HepG2 (cell line): Measurements from ENCODE around the gene ERLIN1. TPM values are rescaled to one million over a fixed set of nuclear protein-coding genes. Genes with fewer than 3 reads are reported as not detected.

ENCODE experiments used
- ATAC-seq: fragments of 200-7000 bp; cut with Tn5 transposase; 3 replicates; pipeline ENCODE4 v1.9.1; 2020; ENCODE audit warnings: mild to moderate bottlenecking, moderate library complexity
- BruUV-seq: library from RNA; stranded (reverse); fragments of 400-500 nt; replicated peaks from 2 replicates; lab custom pipeline; 2021; lab: Mats Ljungman, UMichigan
- CTCF ChIA-PET: fragments of 300-600 bp; formaldehyde crosslinking; extraction: SDS; loops from one replicate; lab custom pipeline; 2021; ENCODE audit warnings: low total read pairs, inconsistent platforms, low intra/inter-chr PET ratio; lab: Yijun Ruan, JAX
- POLR2A ChIA-PET: fragments of 350-600 bp; sonication (Branson Sonifier 250); formaldehyde crosslinking; loops from one replicate; lab custom pipeline; 2020; ENCODE audit warnings: antibody characterized with exemption, inconsistent platforms; lab: Yijun Ruan, JAX
- DNase-seq: peaks from one replicate; pipeline ENCODE4 v3.0.0-alpha.2; 2015; ENCODE audit warnings: low spot score
- FAIRE-seq: peaks from 3 replicates; lab custom pipeline; 2011; peaks lifted over from hg19 to GRCh38; lab: Jason Lieb, UNC
- H2AFZ ChIP-seq: one replicate; pipeline ENCODE4 v1.6.1; 2011; ENCODE audit warnings: low read length, inconsistent platforms
- H3K27ac ChIP-seq: fragments of 300-600 bp; 3 replicates; pipeline ENCODE4 v1.8.0; 2011; ENCODE audit warnings: mixed run types, mild to moderate bottlenecking, mixed read lengths, low read length, inconsistent platforms; ENCODE audit not compliant: insufficient read depth; ENCODE audit errors: extremely low read length
- H3K27me3 ChIP-seq, 2 experiments: fragments of 200-600 bp in 1 of 2; 2 replicates in 1 of 2; 3 replicates in 1 of 2; pipeline versions ENCODE4 v1.6.0 to v1.8.0; 2011; ENCODE audit warnings: low read length in 2 of 2, mild to moderate bottlenecking in 2 of 2, moderate library complexity in 2 of 2, inconsistent platforms in 1 of 2; ENCODE audit not compliant: insufficient read depth in 2 of 2, control insufficient read depth in 1 of 2
- H3K36me3 ChIP-seq, 2 experiments: fragments of 200-600 bp in 1 of 2; replicated peaks in 1 of 2; 2 replicates in 1 of 2; 3 replicates in 1 of 2; pipeline versions ENCODE4 v1.5.1 to v1.8.0; 2011; ENCODE audit warnings: low read length in 2 of 2, inconsistent platforms in 1 of 2; ENCODE audit not compliant: insufficient read depth in 2 of 2, control insufficient read depth in 1 of 2
- H3K4me1 ChIP-seq: 2 replicates; pipeline ENCODE4 v1.5.1; 2012; ENCODE audit warnings: low read length, inconsistent platforms; ENCODE audit not compliant: insufficient read depth
- H3K4me2 ChIP-seq: 2 replicates; pipeline ENCODE4 v1.6.0; 2011; ENCODE audit warnings: low read depth, low read length, inconsistent platforms
- H3K4me3 ChIP-seq, 3 experiments: fragments of 200-600 bp in 1 of 3; sonication (generic), shearing (Covaris generic) in 1 of 3; replicated peaks in 1 of 3; 2 replicates each; pipeline ENCODE4 v1.5.1; 2011 to 2016; ENCODE audit warnings: low read length in 3 of 3, inconsistent platforms in 2 of 3, low read depth in 2 of 3, mild to moderate bottlenecking in 2 of 3, control low read depth in 1 of 3, mixed read lengths in 1 of 3; ENCODE audit not compliant: insufficient read depth in 1 of 3
- H3K79me2 ChIP-seq: one replicate; pipeline ENCODE4 v1.6.1; 2011; ENCODE audit warnings: low read length, inconsistent platforms; ENCODE audit not compliant: insufficient read depth
- H3K9ac ChIP-seq: 2 replicates; pipeline ENCODE4 v1.6.0; 2011; ENCODE audit warnings: mild to moderate bottlenecking, low read depth, low read length, inconsistent platforms; ENCODE audit not compliant: insufficient read depth
- H3K9me3 ChIP-seq: 2 replicates; pipeline ENCODE4 v1.5.1; 2012; ENCODE audit warnings: mild to moderate bottlenecking, low read length
- H4K20me1 ChIP-seq: 2 replicates; pipeline ENCODE4 v1.6.0; 2011; ENCODE audit warnings: inconsistent platforms, mild to moderate bottlenecking, low read length, moderate library complexity; ENCODE audit not compliant: insufficient read depth
- CBX5 ChIP-seq: sonication (generic); formaldehyde crosslinking; IDR thresholded peaks from 2 replicates; pipeline ENCODE4 v1.4.0; 2020; ENCODE audit warnings: missing genetic modification reagents, borderline replicate concordance
- CENPT ChIP-seq: sonication (generic); formaldehyde crosslinking; IDR thresholded peaks from 2 replicates; pipeline ENCODE4 v1.8.0; 2022; ENCODE audit warnings: low read depth, mild to moderate bottlenecking, moderate library complexity, missing genetic modification reagents
- FOXK2 ChIP-seq: fragments of 450-650 bp; IDR thresholded peaks from 2 replicates; pipeline ENCODE4 v1.6.1; 2016
- GLI4 ChIP-seq: sonication (generic); formaldehyde crosslinking; IDR thresholded peaks from 2 replicates; pipeline ENCODE4 v1.5.1; 2020; ENCODE audit warnings: missing genetic modification reagents, mild to moderate bottlenecking, moderate library complexity, borderline replicate concordance
- PAX8 ChIP-seq: sonication (generic); formaldehyde crosslinking; IDR thresholded peaks from 2 replicates; pipeline ENCODE4 v1.8.0; 2022; ENCODE audit warnings: mild to moderate bottlenecking, missing genetic modification reagents, borderline replicate concordance
- SRY ChIP-seq: sonication (generic); formaldehyde crosslinking; IDR thresholded peaks from 2 replicates; pipeline ENCODE4 v1.8.0; 2022; ENCODE audit warnings: mild to moderate bottlenecking, missing genetic modification reagents
- TAF15 ChIP-seq: fragments of 200-400 bp; formaldehyde crosslinking; IDR thresholded peaks from one replicate; pipeline ENCODE4 v1.6.1; 2018; ENCODE audit warnings: mild to moderate bottlenecking, low read depth, low read length; ENCODE audit not compliant: poor library complexity, severe bottlenecking
- ZNF264 ChIP-seq: sonication (generic); formaldehyde crosslinking; IDR thresholded peaks from 2 replicates; pipeline ENCODE4 v1.4.0; 2020; ENCODE audit warnings: missing genetic modification reagents
- ZNF33A ChIP-seq: sonication (generic); formaldehyde crosslinking; IDR thresholded peaks from 2 replicates; pipeline ENCODE4 v1.5.1; 2020; ENCODE audit warnings: missing genetic modification reagents, mild to moderate bottlenecking, moderate library complexity, borderline replicate concordance
- ZNF816 ChIP-seq: sonication (generic); formaldehyde crosslinking; IDR thresholded peaks from 2 replicates; pipeline ENCODE4 v1.8.0; 2022; ENCODE audit warnings: missing genetic modification reagents, mild to moderate bottlenecking, borderline replicate concordance
- in situ Hi-C: cut with HindIII; loops from 2 replicates; pipeline ENCODE4 v1.10.0; 2017; ENCODE audit warnings: low pct_unique_long_range_greater_than_20kb; ENCODE audit not compliant: extremely low pct_ligation_motif_present
- intact Hi-C: fragments of 100-400 bp; cut with micrococcal nuclease; formaldehyde crosslinking; loops from one replicate; pipeline ENCODE4 v1.10.0; 2022; ENCODE audit not compliant: unreplicated experiment
- polyA plus RNA-seq, 8 experiments: library from polyadenylated mRNA; depleted of rRNA in 3 of 8; stranded (reverse) in 7 of 8; unstranded in 1 of 8; fragments of >200 nt; fragmentation: Illumina TruSeq in 4 of 8; extraction: Trizol in 4 of 8; gene quantifications; 2 replicates each; pipeline versions ENCODE4 v1.2.1 to v1.2.3, GENCODE V29; 2011 to 2016; ENCODE audit warnings: low read depth in 4 of 8, missing spikeins in 1 of 8, mixed read lengths in 1 of 8; ENCODE audit not compliant: insufficient read depth in 1 of 8
- total RNA-seq, 5 experiments: library from RNA; depleted of rRNA; stranded (reverse); fragments of >200 nt; fragmentation: Illumina TruSeq; extraction: Trizol; gene quantifications; 2 replicates each; pipeline ENCODE4 v1.2.3, GENCODE V29; 2016; ENCODE audit warnings: low read depth in 1 of 5
- TF ChIP-seq, protein P1 (sequence below): sonication (generic); formaldehyde crosslinking; conservative IDR thresholded peaks from 2 replicates; pipeline ENCODE4 v1.4.0; 2020; ENCODE audit warnings: missing genetic modification reagents
- TF ChIP-seq, protein P2 (sequence below): sonication (generic); formaldehyde crosslinking; IDR thresholded peaks from 2 replicates; pipeline ENCODE4 v1.4.0; 2020; ENCODE audit warnings: missing genetic modification reagents
- TF ChIP-seq, protein P3 (sequence below): sonication (generic); formaldehyde crosslinking; IDR thresholded peaks from 2 replicates; pipeline ENCODE4 v1.8.0; 2022; ENCODE audit warnings: low read depth, missing genetic modification reagents
- TF ChIP-seq, protein P4 (sequence below): sonication (generic); formaldehyde crosslinking; conservative IDR thresholded peaks from 2 replicates; pipeline ENCODE4 v1.4.0; 2020; ENCODE audit warnings: mild to moderate bottlenecking, missing genetic modification reagents, moderate library complexity
- TF ChIP-seq, protein P5 (sequence below): sonication (generic); formaldehyde crosslinking; IDR thresholded peaks from 2 replicates; pipeline ENCODE4 v1.4.0; 2020; ENCODE audit warnings: missing genetic modification reagents, borderline replicate concordance

Gene ERLIN1
- total and polyA plus RNA-seq, 2 of the 13 experiments (the other 11 are each of a cell fraction or from before 2014, with no cell fraction given) = 56.8 to 69.3 TPM

DNA sequence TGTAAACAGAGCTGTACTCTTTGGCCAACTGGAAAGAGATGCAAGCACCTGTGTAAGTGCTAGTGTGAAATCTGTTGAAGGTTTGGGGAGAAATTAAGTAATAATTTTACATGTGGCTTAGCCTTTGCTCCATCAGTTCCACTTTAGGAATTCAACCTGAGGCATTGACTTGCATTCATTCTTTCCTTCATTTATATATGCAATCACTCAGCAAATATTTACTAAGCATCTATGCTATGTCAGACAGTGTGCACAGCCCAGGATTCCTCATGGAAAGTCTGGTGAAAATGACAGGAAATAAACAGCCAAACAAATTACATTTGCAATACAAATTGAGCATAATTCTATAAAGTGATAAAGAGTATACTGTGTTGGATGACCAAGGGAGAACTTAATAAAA is 50.3 kb downstream of the ERLIN1 start:
- no peaks in the 10 kb centered on the region for H3K79me2 ChIP-seq
- no peak for ATAC-seq
- H3K9me3 ChIP-seq = peaks cover 9% of the 10 kb centered on the region
- intact Hi-C loops = no loop called here
- FAIRE-seq = no peak
- no peak overlapping the region for H3K9ac ChIP-seq
- H3K36me3 ChIP-seq = no peaks in the 10 kb centered on the region
- H3K27ac ChIP-seq = no peak overlapping the region
- no peak overlapping the region for H2AFZ ChIP-seq
- ChIA-PET CTCF (no interaction called here), POLR2A (no interaction called here)
- peaks cover 13% of the 10 kb centered on the region; the same call in 1 of the 2 replicates for H3K4me1 ChIP-seq
- H3K27me3 ChIP-seq = no peaks in the 10 kb centered on the region
- H3K4me3 ChIP-seq = no peak overlapping the region
- no TSS peak for BruUV-seq
- no peak for DNase-seq
- no peak overlapping the region for H3K4me2 ChIP-seq
- no peaks in the 10 kb centered on the region for H4K20me1 ChIP-seq
- in situ Hi-C loops = no loop called here
- no peak for TF ChIP-seq CBX5 (CRISPR knock-in tag)
- TF ChIP-seq, protein P1, sequence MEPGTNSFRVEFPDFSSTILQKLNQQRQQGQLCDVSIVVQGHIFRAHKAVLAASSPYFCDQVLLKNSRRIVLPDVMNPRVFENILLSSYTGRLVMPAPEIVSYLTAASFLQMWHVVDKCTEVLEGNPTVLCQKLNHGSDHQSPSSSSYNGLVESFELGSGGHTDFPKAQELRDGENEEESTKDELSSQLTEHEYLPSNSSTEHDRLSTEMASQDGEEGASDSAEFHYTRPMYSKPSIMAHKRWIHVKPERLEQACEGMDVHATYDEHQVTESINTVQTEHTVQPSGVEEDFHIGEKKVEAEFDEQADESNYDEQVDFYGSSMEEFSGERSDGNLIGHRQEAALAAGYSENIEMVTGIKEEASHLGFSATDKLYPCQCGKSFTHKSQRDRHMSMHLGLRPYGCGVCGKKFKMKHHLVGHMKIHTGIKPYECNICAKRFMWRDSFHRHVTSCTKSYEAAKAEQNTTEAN (CRISPR knock-in tag) = no peak
- TF ChIP-seq SRY (CRISPR knock-in tag) = no peak
- TF ChIP-seq, protein P2, sequence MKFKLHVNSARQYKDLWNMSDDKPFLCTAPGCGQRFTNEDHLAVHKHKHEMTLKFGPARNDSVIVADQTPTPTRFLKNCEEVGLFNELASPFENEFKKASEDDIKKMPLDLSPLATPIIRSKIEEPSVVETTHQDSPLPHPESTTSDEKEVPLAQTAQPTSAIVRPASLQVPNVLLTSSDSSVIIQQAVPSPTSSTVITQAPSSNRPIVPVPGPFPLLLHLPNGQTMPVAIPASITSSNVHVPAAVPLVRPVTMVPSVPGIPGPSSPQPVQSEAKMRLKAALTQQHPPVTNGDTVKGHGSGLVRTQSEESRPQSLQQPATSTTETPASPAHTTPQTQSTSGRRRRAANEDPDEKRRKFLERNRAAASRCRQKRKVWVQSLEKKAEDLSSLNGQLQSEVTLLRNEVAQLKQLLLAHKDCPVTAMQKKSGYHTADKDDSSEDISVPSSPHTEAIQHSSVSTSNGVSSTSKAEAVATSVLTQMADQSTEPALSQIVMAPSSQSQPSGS (CRISPR knock-in tag) = no peak
- TF ChIP-seq, protein P3, sequence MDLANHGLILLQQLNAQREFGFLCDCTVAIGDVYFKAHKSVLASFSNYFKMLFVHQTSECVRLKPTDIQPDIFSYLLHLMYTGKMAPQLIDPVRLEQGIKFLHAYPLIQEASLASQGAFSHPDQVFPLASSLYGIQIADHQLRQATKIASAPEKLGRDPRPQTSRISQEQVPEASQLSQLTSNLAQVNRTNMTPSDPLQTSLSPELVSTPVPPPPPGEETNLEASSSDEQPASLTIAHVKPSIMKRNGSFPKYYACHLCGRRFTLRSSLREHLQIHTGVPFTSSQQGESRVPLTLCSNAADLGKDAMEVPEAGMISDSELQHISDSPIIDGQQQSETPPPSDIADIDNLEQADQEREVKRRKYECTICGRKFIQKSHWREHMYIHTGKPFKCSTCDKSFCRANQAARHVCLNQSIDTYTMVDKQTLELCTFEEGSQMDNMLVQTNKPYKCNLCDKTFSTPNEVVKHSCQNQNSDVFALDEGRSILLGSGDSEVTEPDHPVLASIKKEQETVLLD (CRISPR knock-in tag) = no peak
- TF ChIP-seq, protein P4, sequence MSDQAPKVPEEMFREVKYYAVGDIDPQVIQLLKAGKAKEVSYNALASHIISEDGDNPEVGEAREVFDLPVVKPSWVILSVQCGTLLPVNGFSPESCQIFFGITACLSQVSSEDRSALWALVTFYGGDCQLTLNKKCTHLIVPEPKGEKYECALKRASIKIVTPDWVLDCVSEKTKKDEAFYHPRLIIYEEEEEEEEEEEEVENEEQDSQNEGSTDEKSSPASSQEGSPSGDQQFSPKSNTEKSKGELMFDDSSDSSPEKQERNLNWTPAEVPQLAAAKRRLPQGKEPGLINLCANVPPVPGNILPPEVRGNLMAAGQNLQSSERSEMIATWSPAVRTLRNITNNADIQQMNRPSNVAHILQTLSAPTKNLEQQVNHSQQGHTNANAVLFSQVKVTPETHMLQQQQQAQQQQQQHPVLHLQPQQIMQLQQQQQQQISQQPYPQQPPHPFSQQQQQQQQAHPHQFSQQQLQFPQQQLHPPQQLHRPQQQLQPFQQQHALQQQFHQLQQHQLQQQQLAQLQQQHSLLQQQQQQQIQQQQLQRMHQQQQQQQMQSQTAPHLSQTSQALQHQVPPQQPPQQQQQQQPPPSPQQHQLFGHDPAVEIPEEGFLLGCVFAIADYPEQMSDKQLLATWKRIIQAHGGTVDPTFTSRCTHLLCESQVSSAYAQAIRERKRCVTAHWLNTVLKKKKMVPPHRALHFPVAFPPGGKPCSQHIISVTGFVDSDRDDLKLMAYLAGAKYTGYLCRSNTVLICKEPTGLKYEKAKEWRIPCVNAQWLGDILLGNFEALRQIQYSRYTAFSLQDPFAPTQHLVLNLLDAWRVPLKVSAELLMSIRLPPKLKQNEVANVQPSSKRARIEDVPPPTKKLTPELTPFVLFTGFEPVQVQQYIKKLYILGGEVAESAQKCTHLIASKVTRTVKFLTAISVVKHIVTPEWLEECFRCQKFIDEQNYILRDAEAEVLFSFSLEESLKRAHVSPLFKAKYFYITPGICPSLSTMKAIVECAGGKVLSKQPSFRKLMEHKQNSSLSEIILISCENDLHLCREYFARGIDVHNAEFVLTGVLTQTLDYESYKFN (CRISPR knock-in tag) = no peak
- no peak for TF ChIP-seq TAF15
- TF ChIP-seq CENPT (CRISPR knock-in tag) = no peak
- no peak for TF ChIP-seq ZNF816
- no peak for TF ChIP-seq PAX8 (CRISPR knock-in tag)
- no peak for TF ChIP-seq ZNF264 (CRISPR knock-in tag)
- TF ChIP-seq GLI4 (CRISPR knock-in tag) = no peak
- TF ChIP-seq ZNF33A = no peak
- TF ChIP-seq, protein P5, sequence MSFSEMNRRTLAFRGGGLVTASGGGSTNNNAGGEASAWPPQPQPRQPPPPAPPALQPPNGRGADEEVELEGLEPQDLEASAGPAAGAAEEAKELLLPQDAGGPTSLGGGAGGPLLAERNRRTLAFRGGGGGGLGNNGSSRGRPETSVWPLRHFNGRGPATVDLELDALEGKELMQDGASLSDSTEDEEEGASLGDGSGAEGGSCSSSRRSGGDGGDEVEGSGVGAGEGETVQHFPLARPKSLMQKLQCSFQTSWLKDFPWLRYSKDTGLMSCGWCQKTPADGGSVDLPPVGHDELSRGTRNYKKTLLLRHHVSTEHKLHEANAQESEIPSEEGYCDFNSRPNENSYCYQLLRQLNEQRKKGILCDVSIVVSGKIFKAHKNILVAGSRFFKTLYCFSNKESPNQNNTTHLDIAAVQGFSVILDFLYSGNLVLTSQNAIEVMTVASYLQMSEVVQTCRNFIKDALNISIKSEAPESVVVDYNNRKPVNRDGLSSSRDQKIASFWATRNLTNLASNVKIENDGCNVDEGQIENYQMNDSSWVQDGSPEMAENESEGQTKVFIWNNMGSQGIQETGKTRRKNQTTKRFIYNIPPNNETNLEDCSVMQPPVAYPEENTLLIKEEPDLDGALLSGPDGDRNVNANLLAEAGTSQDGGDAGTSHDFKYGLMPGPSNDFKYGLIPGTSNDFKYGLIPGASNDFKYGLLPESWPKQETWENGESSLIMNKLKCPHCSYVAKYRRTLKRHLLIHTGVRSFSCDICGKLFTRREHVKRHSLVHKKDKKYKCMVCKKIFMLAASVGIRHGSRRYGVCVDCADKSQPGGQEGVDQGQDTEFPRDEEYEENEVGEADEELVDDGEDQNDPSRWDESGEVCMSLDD = no peak
- TF ChIP-seq FOXK2 = no peak
